Left ventricle myocardium inferior (tissue), 1 donor: ENCODE results near the gene RUNX1. TPM values are rescaled to one million over a fixed set of nuclear protein-coding genes. Genes with fewer than 3 reads are reported as not detected.

Experiments used
- DNase-seq: peaks from one replicate; pipeline ENCODE4 v3.0.0-alpha.2; 2020
- H3K27ac ChIP-seq: fragments of 200-600 bp; replicated peaks from 2 replicates; pipeline ENCODE4 v1.8.0; 2021
- H3K27me3 ChIP-seq: fragments of 200-600 bp; 2 replicates; pipeline ENCODE4 v1.8.0; 2021; ENCODE audit warnings: low read depth
- H3K36me3 ChIP-seq: fragments of 200-600 bp; 2 replicates; pipeline ENCODE4 v1.8.0; 2021
- H3K4me1 ChIP-seq: fragments of 200-600 bp; 2 replicates; pipeline ENCODE4 v1.8.0; 2021
- H3K4me3 ChIP-seq: fragments of 200-600 bp; 2 replicates; pipeline ENCODE4 v1.8.0; 2021; ENCODE audit warnings: mild to moderate bottlenecking, moderate library complexity
- H3K9me3 ChIP-seq: fragments of 200-600 bp; replicated peaks from 2 replicates; pipeline ENCODE4 v1.8.0; 2021
- CTCF ChIP-seq: fragments of 200-600 bp; IDR thresholded peaks from 2 replicates; pipeline ENCODE4 v1.8.0; 2021; ENCODE audit warnings: antibody characterized with exemption, mild to moderate bottlenecking, borderline replicate concordance
- intact Hi-C: fragments of 100-400 bp; cut with micrococcal nuclease; formaldehyde crosslinking; loops from one replicate; pipeline ENCODE4 v1.11.0; 2022
- total RNA-seq: library from RNA; stranded (reverse); fragmentation: NEBNext Ultra II Directional; extraction: Animal tissue kit (Norgen Biotek cat#: 25700); gene quantifications from one replicate; pipeline ENCODE4 v1.2.1, GENCODE V29; 2021
- donor health status: DM: no; HTN: yes; CAD: no; lungs with severe emphysema.

Gene RUNX1
- total RNA-seq, 1 donor from 2014 or later, result 1.5 TPM

GRCh38 chr21:34811368-34811767 is 237.7 kb downstream of the RUNX1 start:
- no peak for DNase-seq
- Histone ChIP-seq H3K4me1 (no peaks in the 10 kb centered on the region), H3K27me3 (peaks cover 60% of the 10 kb centered on the region), H3K36me3 (peaks cover 5% of the 10 kb centered on the region), H3K4me3 (no peak overlapping the region), H3K9me3 (peaks cover 13% of the 10 kb centered on the region), H3K27ac (no peak overlapping the region)
- TF ChIP-seq CTCF, result no peak
- intact Hi-C loops, result no loop called here

GRCh38 chr21:34810786-34811185 is 238.3 kb downstream of the RUNX1 start:
- intact Hi-C loops, result no loop called here
- peaks cover 19% of the 10 kb centered on the region for H3K9me3 ChIP-seq
- no peak for DNase-seq
- TF ChIP-seq CTCF, result no peak
- no peaks in the 10 kb centered on the region for H3K4me1 ChIP-seq
- no peak overlapping the region for H3K4me3 ChIP-seq
- H3K36me3 ChIP-seq, result peaks cover 5% of the 10 kb centered on the region
- H3K27ac ChIP-seq, result no peak overlapping the region
- peaks cover 54% of the 10 kb centered on the region for H3K27me3 ChIP-seq

- intact Hi-C loops, result no loop called here
- no peak for TF ChIP-seq CTCF
- no peak for DNase-seq
- H3K4me3 ChIP-seq, result no peak overlapping the region
- H3K9me3 ChIP-seq, result peaks cover 22% of the 10 kb centered on the region
- peaks cover 45% of the 10 kb centered on the region for H3K27me3 ChIP-seq
- no peak overlapping the region for H3K27ac ChIP-seq
- H3K36me3 ChIP-seq, result peaks cover 5% of the 10 kb centered on the region
- no peaks in the 10 kb centered on the region for H3K4me1 ChIP-seq
Measured at GRCh38 chr21:34809822-34810221, 239.3 kb downstream of the RUNX1 start.

- no peaks in the 10 kb centered on the region for H3K4me1 ChIP-seq
- no peak overlapping the region for H3K27ac ChIP-seq
Measured at GRCh38 chr21:34808569-34809204, 240.4 kb downstream of the RUNX1 start.

GRCh38 chr21:34807881-34808568 is 241.1 kb downstream of the RUNX1 start:
- H3K9me3 ChIP-seq, result peaks cover 23% of the 10 kb centered on the region
- no peaks in the 10 kb centered on the region for H3K4me1 ChIP-seq
- no peak for DNase-seq
- peaks cover 27% of the 10 kb centered on the region for H3K27me3 ChIP-seq
- no peak for TF ChIP-seq CTCF
- H3K4me3 ChIP-seq, result no peak overlapping the region
- H3K36me3 ChIP-seq, result peaks cover 5% of the 10 kb centered on the region
- no peak overlapping the region for H3K27ac ChIP-seq
- intact Hi-C loops, result no loop called here

More at GRCh38 chr21:34808569-34809204, 240.4 kb downstream of the RUNX1 start:
- peaks cover 23% of the 10 kb centered on the region for H3K9me3 ChIP-seq
- no peak for DNase-seq
- peaks cover 5% of the 10 kb centered on the region for H3K36me3 ChIP-seq
- no peak overlapping the region for H3K4me3 ChIP-seq
- intact Hi-C loops, result no loop called here
- H3K27me3 ChIP-seq, result peaks cover 33% of the 10 kb centered on the region
- no peak for TF ChIP-seq CTCF
